ACC112 (cell line): ENCODE data around the gene FGF18.

Experiments used
- H2AFZ ChIP-seq: fragments of 200-600 bp; sonication (generic); one replicate; pipeline ENCODE4 v1.6.0; 2017; ENCODE audit warnings: antibody characterized with exemption, low read length; ENCODE audit not compliant: unreplicated experiment
- H3K27ac ChIP-seq: fragments of 200-600 bp; sonication (generic); 2 replicates; pipeline ENCODE4 v1.5.1; 2014; ENCODE audit warnings: low read depth, mild to moderate bottlenecking, antibody characterized with exemption, low read length, moderate library complexity
- H3K27me3 ChIP-seq: fragments of 200-600 bp; sonication (generic); 2 replicates; pipeline ENCODE4 v1.6.1; 2014; ENCODE audit warnings: mild to moderate bottlenecking, antibody characterized with exemption, low read length, moderate library complexity, mixed read lengths; ENCODE audit not compliant: insufficient read depth
- H3K36me3 ChIP-seq: fragments of 200-600 bp; sonication (generic); 2 replicates; pipeline ENCODE4 v1.6.1; 2016; ENCODE audit warnings: mild to moderate bottlenecking, antibody characterized with exemption, low read length, moderate library complexity, mixed read lengths; ENCODE audit not compliant: insufficient read depth
- H3K4me1 ChIP-seq: fragments of 200-600 bp; sonication (generic); one replicate; pipeline ENCODE4 v1.6.1; 2016; ENCODE audit warnings: low read length, mixed read lengths; ENCODE audit not compliant: insufficient read depth, unreplicated experiment, control insufficient read depth
- H3K4me3 ChIP-seq: fragments of 200-600 bp; sonication (generic); 2 replicates; pipeline ENCODE4 v1.5.1; 2014; ENCODE audit warnings: mild to moderate bottlenecking, low read depth, low read length
- H3K79me2 ChIP-seq: fragments of 200-600 bp; sonication (generic); one replicate; pipeline ENCODE4 v1.6.0; 2016; ENCODE audit warnings: low read length; ENCODE audit not compliant: control insufficient read depth, unreplicated experiment, insufficient read depth

The FGF18 gene

DNA sequence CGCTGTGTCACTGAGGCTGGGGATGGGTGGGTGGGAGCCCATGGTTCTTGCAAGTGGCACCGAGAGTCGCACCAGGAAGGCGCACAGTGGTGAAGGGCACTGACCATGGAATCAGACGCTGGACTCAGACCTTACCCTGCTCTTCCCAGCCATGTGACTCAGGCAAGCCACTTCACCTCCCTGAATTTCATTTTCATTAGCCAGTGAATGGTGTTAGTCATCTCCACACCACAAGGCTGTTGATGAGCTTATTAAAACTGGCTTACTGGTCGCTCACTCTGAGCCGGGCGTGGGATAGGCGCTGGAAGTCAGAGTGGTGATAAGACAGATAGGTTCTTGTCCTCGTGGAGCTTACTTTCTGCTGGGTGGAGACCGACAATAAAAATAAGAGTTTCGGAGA is 25.1 kb downstream of the FGF18 start:
- peaks cover 9% of the 10 kb centered on the region for H3K4me1 ChIP-seq
- no peak overlapping the region for H2AFZ ChIP-seq
- no peaks in the 10 kb centered on the region for H3K79me2 ChIP-seq
- no peaks in the 10 kb centered on the region for H3K36me3 ChIP-seq
- H3K27me3 ChIP-seq: no peaks in the 10 kb centered on the region
- H3K27ac ChIP-seq: no peak overlapping the region
- no peak overlapping the region for H3K4me3 ChIP-seq

DNA sequence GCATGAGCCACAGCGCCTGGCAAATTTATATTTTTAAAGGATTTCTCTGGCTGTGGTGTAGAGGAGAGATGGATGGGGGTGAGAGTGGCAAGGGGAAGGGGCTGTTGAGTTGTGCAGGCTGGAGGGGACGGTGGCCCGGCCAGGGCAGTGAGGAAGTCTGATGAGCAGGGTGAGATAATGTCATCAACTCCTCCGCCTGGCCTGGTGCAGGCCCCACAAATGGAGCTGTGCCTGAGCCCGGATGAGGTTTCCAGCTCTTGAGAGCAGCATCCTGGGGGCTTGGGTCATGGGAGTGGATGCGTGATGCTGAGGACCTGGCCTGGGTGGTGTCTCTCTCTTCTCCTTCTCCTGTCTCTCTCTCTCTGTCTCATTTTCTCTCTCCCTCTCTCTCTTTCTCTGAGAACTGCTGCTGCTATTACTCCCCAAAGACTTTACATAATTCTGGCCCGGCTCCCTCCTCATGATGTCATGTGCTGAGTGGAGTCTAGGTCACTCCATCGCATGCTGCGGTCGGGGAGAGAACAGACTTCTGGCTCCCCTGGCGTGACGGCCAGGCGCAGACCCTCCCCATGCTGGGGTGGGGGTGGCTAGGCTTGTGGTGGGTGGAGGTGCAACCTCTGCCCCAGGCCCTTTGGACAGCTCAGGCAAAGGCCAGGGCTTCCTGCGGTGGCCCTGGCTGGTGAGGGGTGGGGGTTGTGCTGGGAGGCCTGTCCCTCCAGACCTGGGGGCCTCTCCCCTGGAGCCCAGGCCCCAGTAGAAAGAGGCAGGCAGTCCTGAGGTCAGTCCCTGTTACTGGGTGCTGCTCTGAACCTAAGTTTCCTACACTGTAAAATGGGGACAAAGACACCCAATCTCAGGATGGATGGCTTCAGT is 26.4 kb downstream of the FGF18 start:
- Histone ChIP-seq H3K4me1 (peaks cover 15% of the 10 kb centered on the region), H3K27ac (no peak overlapping the region), H3K27me3 (no peaks in the 10 kb centered on the region), H3K79me2 (no peaks in the 10 kb centered on the region), H2AFZ (no peak overlapping the region), H3K36me3 (no peaks in the 10 kb centered on the region), H3K4me3 (no peak overlapping the region)

DNA sequence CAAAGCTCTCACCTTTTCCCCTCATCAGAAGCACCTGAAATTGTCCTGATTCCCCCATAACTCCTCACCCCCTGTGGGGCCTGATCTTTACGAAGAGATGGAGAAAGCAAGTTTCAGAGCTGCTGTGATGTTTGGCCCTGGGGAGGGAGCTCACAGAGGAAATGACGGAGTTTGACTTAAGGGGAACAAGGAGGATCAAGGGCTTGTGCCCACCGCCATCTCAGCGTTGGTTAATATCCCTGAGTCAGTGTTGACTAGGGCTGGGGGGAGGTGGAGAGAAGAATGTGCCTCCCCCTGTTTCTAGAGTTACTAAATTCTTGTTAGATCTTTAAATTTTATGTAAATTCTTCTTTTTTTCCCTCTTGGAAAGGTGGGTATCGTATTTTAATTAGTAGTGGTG is 27.8 kb downstream of the FGF18 start:
- H3K4me3 ChIP-seq: no peak overlapping the region
- H3K79me2 ChIP-seq: no peaks in the 10 kb centered on the region

GRCh38 chr5:171449426-171449825 is 30.0 kb downstream of the FGF18 start:
- no peak overlapping the region for H3K4me3 ChIP-seq
- peaks cover 19% of the 10 kb centered on the region for H3K4me1 ChIP-seq
- H3K27me3 ChIP-seq: no peaks in the 10 kb centered on the region
- H3K36me3 ChIP-seq: no peaks in the 10 kb centered on the region
- H3K27ac ChIP-seq: no peak overlapping the region
- no peaks in the 10 kb centered on the region for H3K79me2 ChIP-seq
- no peak overlapping the region for H2AFZ ChIP-seq

More for the DNA sequence above, 27.8 kb downstream of the FGF18 start:
- Histone ChIP-seq H3K27ac (no peak overlapping the region), H2AFZ (no peak overlapping the region), H3K27me3 (no peaks in the 10 kb centered on the region), H3K4me1 (peaks cover 19% of the 10 kb centered on the region), H3K36me3 (no peaks in the 10 kb centered on the region)

DNA sequence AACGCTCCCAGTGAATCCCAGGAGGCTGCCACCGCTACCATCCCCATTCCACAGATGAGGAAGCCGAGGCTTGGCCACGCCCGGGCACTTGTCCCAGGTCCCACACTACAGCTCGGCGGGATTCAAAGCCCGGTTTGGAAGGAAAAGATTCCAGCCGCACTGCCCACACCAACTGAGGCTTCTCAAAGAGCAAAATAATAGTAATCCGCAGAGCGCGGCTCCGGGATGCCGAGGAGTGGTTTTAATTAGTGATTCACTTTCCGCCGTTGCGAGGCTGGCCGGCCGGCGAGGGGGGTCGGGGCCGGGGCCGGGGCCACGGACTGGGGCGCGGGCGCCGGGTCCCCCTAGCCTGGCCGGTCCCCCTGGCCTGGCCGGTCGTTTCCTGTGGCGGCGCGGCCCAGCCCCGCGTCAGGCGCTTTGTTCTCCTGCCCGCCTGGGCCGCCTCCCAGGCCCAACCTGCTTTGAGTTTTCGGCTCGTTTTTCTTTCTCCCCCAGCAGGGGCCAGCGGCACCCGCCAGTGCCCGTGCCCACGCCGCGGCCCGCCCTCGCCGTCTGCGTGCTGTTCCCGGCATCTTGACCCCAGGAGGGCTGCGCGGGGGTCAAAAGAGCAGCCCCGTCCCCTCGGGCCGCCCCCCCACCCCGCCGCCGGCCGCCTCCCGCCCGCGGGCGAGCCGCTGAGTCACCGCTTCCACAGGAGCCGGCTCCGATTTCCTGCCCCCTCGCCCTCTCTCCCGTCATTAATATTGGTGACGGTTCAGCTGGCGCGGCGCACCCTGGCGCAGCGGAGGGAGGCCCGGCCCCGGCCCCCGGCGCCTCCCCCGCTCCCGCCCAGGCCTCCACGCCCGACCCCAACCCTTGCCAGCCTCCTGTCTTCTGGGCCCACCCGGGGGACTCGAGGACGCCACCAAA is 31.2 kb downstream of the FGF18 start:
- peak overlapping the region; percentile 75 for H2AFZ ChIP-seq

DNA sequence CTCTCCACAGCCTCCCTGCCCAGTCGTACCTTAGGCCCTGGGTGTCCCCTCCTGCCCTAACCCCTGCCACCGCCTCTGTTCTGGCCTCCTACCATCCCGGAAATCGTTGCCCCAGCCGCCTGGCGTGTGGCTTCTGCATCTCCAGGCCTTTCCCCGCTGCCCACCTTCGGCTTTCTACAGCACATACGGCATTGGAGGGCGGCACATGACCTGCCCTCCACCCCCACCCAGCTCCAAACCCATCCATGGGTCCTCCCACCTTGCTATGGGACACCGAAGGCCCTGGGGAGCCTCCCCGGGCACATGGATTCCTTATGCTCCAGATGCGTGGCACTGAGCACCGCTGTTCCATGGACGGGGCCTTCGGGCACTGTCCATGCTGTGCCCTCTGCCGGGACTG is 32.0 kb downstream of the FGF18 start:
- Histone ChIP-seq H3K4me1 (peaks cover 10% of the 10 kb centered on the region), H3K27me3 (no peaks in the 10 kb centered on the region), H3K36me3 (no peaks in the 10 kb centered on the region), H3K4me3 (peak overlapping the region; percentile 72; the same call in 1 of the 2 replicates), H3K79me2 (no peaks in the 10 kb centered on the region), H3K27ac (peak overlapping the region; percentile 20; the same call in 1 of the 2 replicates), H2AFZ (no peak overlapping the region)

More for the DNA sequence above, 31.2 kb downstream of the FGF18 start:
- H3K79me2 ChIP-seq: no peaks in the 10 kb centered on the region
- peak overlapping the region; percentile 74 for H3K27ac ChIP-seq
- peaks cover 18% of the 10 kb centered on the region for H3K4me1 ChIP-seq
- no peaks in the 10 kb centered on the region for H3K36me3 ChIP-seq
- H3K4me3 ChIP-seq: peak overlapping the region; percentile 72
- no peaks in the 10 kb centered on the region for H3K27me3 ChIP-seq

DNA sequence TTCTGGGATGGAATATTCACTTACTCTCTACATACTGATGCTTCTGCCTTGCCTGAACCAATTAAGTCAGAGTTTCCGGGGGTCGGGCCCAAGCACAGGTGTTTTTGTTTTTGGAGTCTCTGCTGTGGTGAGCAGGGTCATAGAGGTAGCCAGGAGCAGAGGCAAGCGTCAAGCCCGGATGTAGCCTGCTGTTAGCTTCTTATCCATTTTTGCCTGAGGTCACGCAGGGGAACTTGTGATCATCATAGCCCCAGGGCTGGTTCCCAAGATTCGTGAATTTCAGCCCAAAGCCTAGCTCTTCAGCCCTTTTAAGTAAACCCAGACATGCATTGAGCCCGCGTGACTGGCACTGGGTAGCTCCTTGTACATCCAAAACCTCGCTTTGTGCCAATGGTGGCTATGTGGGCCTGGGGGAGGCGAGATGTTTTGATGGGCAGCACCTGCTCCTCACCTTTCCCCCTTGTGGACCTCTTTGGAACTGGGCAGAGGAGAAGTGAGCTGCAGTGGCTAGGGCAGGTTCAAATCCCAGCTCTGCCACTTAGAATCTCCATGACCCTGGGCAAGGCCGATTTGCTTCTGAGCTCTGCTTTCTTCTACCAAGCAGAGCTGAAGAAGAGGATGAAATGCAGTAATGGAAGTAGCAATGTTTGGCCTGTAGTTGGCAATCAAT is 33.7 kb downstream of the FGF18 start:
- Histone ChIP-seq H2AFZ (no peak overlapping the region), H3K36me3 (no peaks in the 10 kb centered on the region), H3K27me3 (no peaks in the 10 kb centered on the region), H3K27ac (no peak overlapping the region), H3K4me3 (no peak overlapping the region), H3K79me2 (no peaks in the 10 kb centered on the region), H3K4me1 (peaks cover 10% of the 10 kb centered on the region)

DNA sequence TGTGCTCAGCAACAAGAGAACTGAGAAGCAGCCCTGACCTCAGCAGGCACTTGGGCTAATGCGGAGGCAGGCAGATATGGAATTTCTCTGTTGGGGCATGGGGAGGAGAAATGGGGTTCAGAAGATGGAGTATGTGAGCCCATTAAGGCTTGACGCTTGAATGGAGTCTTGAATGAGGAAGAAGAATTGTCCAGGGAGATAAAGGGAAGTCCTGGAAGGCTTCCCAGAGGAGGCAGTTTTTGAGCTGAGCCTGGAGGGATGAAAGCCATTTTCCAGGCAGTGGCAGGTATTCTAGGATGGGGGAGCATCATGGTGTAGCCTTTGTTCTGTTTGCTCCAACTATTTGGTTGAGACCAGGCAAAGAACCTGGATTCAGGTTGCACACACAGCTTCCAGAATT is 34.5 kb downstream of the FGF18 start:
- no peaks in the 10 kb centered on the region for H3K36me3 ChIP-seq
- peaks cover 10% of the 10 kb centered on the region for H3K4me1 ChIP-seq
- no peak overlapping the region for H3K4me3 ChIP-seq
- no peaks in the 10 kb centered on the region for H3K79me2 ChIP-seq
- no peak overlapping the region for H3K27ac ChIP-seq
- no peak overlapping the region for H2AFZ ChIP-seq
- no peaks in the 10 kb centered on the region for H3K27me3 ChIP-seq

DNA sequence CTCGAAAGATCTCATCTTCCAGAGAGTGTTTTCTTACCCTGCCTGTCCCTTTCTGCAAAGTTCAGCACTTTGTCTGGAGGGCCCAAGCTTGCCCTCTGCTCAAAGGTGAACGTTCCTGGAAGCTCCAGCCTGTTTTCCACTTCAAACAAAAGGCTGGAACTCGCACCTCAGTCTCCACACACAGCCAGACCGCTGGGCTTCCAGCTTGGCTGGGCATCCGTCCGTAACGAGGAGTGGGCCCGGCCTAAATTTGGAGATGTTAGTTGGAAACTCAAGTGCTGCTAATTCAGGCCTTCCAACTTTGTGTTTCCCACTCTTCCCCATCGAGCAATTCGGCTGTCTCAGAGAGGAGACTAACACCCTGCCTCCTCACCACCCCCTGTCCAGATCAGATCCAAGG is 35.1 kb downstream of the FGF18 start:
- H3K4me1 ChIP-seq: peaks cover 10% of the 10 kb centered on the region
- H3K36me3 ChIP-seq: no peaks in the 10 kb centered on the region
- H2AFZ ChIP-seq: no peak overlapping the region
- H3K27me3 ChIP-seq: peaks cover 3% of the 10 kb centered on the region; the same call in 1 of the 2 replicates
- H3K79me2 ChIP-seq: no peaks in the 10 kb centered on the region
- no peak overlapping the region for H3K27ac ChIP-seq
- H3K4me3 ChIP-seq: no peak overlapping the region

- H2AFZ ChIP-seq: no peak overlapping the region
- no peaks in the 10 kb centered on the region for H3K36me3 ChIP-seq
- H3K27me3 ChIP-seq: peaks cover 3% of the 10 kb centered on the region; the same call in 1 of the 2 replicates
- H3K4me3 ChIP-seq: no peak overlapping the region
- no peaks in the 10 kb centered on the region for H3K79me2 ChIP-seq
- no peak overlapping the region for H3K27ac ChIP-seq
- peaks cover 4% of the 10 kb centered on the region for H3K4me1 ChIP-seq
These were observed 36.1 kb downstream of the FGF18 start for GRCh38 chr5:171455522-171455921.
